Measurements from ENCODE around the gene PRDX2. TPM values are rescaled to one million over a fixed set of nuclear protein-coding genes. Genes with fewer than 3 reads are reported as not detected.

The PRDX2 gene
- total RNA-seq, 1 donor from 2014 or later, result 235 TPM

Small RNA genes lying within 50 kb of the gene (microRNA-seq; reads per million reads assigned to microRNA genes)
- not detected for gene MIR5684 (ENCODE audit: unreplicated experiment)

Other genes with a start within 250 kb of the PRDX2 start
- gene ZNF490, start 191.0 kb downstream of the PRDX2 start, total RNA-seq, result 9.2 TPM in 2 replicates
- 25.0 and 26.1 TPM in 2 replicates for gene ZNF791, start 190.9 kb downstream of the PRDX2 start, total RNA-seq
- 116 and 120 TPM in 2 replicates for gene MAN2B1, start 135.1 kb downstream of the PRDX2 start, total RNA-seq
- gene WDR83, start 135.0 kb downstream of the PRDX2 start, total RNA-seq, result 11.4 and 12.4 TPM in 2 replicates
- 64.3 and 68.4 TPM in 2 replicates for gene DHPS, start 119.9 kb downstream of the PRDX2 start, total RNA-seq
- gene GNG14, start 113.8 kb downstream of the PRDX2 start, total RNA-seq, result not detected in 2 replicates
- 10.9 and 11.4 TPM in 2 replicates for gene FBXW9, start 105.2 kb downstream of the PRDX2 start, total RNA-seq
- 79.0 and 93.3 TPM in 2 replicates for gene TNPO2, start 77.9 kb downstream of the PRDX2 start, total RNA-seq
- gene TRIR, start 67.1 kb downstream of the PRDX2 start, total RNA-seq, result 151 and 160 TPM in 2 replicates
- gene GET3, start 64.3 kb downstream of the PRDX2 start, total RNA-seq, result 72.1 and 77.0 TPM in 2 replicates
- not detected in 2 replicates for gene BEST2, start 50.0 kb downstream of the PRDX2 start, total RNA-seq
- 24.6 and 26.8 TPM in 2 replicates for gene HOOK2, start 26.2 kb downstream of the PRDX2 start, total RNA-seq
- gene JUNB, start 10.3 kb downstream of the PRDX2 start, total RNA-seq, result 141 and 158 TPM in 2 replicates
- 8.2 and 8.4 TPM in 2 replicates for gene THSD8, start 269 bp upstream of the PRDX2 start, total RNA-seq
- gene RNASEH2A, start 4.8 kb upstream of the PRDX2 start, total RNA-seq, result 7.6 and 10.0 TPM in 2 replicates
- gene RTBDN, start 32.8 kb upstream of the PRDX2 start, total RNA-seq, result not detected in 2 replicates
- gene MAST1, start 36.7 kb upstream of the PRDX2 start, total RNA-seq, result 0.32 TPM in 1 of 2 replicates, not detected in the other
- gene DNASE2, start 79.6 kb upstream of the PRDX2 start, total RNA-seq, result 47.3 and 57.0 TPM in 2 replicates
- gene KLF1, start 85.4 kb upstream of the PRDX2 start, total RNA-seq, result not detected in 2 replicates
- gene GCDH, start 89.4 kb upstream of the PRDX2 start, total RNA-seq, result 23.1 and 23.8 TPM in 2 replicates
- gene SYCE2, start 117.5 kb upstream of the PRDX2 start, total RNA-seq, result not detected in 2 replicates
- gene FARSA, start 131.9 kb upstream of the PRDX2 start, total RNA-seq, result 55.6 and 60.3 TPM in 2 replicates
- gene CALR, start 136.8 kb upstream of the PRDX2 start, total RNA-seq, result 1,241 and 1,304 TPM in 2 replicates
- 81.4 and 83.1 TPM in 2 replicates for gene RAD23A, start 144.1 kb upstream of the PRDX2 start, total RNA-seq
- 24.0 and 24.6 TPM in 2 replicates for gene GADD45GIP1, start 155.4 kb upstream of the PRDX2 start, total RNA-seq
- gene DAND5, start 167.8 kb upstream of the PRDX2 start, total RNA-seq, result not detected in 2 replicates
- gene NFIX, start 193.7 kb upstream of the PRDX2 start, total RNA-seq, result 87.0 and 93.7 TPM in 2 replicates